ENCODE data around the gene RFT1. TPM values are rescaled to one million over a fixed set of nuclear protein-coding genes. Genes with fewer than 3 reads are reported as not detected.

The RFT1 gene
- total RNA-seq, 4 donors from 2014 or later: 12.0 to 18.6 (median 14.6) TPM

DNA sequence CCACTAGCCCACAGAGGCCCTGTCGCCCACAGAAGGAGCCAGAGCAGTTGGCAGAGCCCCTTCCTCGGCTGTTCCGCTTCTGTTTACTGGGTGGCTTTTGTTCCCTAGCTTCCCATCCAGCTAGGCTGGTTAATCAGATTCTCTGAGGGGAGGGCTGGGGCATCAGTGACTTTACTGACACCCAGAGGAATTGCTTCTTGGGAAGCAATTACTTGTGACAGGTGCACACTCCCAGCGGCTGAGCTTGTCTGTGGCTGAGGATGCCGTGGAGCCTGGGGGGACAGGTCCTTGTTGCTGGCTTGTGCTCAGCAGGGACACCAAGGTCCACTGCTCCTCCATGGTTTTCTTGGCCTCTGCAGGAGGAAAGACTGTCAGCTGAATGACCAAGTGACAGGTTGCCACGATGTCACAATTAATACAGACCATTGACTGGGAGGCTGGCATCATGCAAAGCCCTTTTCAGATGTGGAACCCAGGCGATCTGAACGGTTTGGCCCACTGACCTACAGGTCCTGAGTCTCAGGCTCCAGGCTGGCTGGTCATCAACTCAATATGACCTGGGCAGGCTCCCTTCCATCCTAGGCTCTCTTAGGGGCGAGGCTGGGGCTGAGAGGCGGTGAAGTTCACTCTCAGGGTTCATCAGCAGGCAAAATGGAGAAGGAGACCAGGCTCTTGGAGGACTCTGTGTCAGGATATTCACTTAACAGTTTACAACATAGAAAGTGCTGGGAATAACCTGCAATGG lies 52.6 kb downstream of the RFT1 start:
- H3K36me3 ChIP-seq: peaks cover 0 to 24% (median 0%) of the 10 kb centered on the region in 3 donors
- no peak for DNase-seq (ENCODE audit: low spot score in 2 of 2)
- no peak for TF ChIP-seq POLR2A (IDR thresholded peaks at IDR 0.05)
- no peak for TF ChIP-seq EP300 (IDR thresholded peaks at IDR 0.05)
- TF ChIP-seq, protein P1, sequence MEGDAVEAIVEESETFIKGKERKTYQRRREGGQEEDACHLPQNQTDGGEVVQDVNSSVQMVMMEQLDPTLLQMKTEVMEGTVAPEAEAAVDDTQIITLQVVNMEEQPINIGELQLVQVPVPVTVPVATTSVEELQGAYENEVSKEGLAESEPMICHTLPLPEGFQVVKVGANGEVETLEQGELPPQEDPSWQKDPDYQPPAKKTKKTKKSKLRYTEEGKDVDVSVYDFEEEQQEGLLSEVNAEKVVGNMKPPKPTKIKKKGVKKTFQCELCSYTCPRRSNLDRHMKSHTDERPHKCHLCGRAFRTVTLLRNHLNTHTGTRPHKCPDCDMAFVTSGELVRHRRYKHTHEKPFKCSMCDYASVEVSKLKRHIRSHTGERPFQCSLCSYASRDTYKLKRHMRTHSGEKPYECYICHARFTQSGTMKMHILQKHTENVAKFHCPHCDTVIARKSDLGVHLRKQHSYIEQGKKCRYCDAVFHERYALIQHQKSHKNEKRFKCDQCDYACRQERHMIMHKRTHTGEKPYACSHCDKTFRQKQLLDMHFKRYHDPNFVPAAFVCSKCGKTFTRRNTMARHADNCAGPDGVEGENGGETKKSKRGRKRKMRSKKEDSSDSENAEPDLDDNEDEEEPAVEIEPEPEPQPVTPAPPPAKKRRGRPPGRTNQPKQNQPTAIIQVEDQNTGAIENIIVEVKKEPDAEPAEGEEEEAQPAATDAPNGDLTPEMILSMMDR (IDR thresholded peaks at IDR 0.05): no peak
- peaks cover 0 to 11% (median 6%) of the 10 kb centered on the region in 4 donors for H3K4me1 ChIP-seq
- no peaks in the 10 kb centered on the region for H3K9me3 ChIP-seq
- no peaks in the 10 kb centered on the region for H3K27me3 ChIP-seq
- 77 to 94% methylated on average over 9 to 10 of the region's 10 CpGs for WGBS, 2 donors
- H3K4me3 ChIP-seq: no peak overlapping the region
- H3K27ac ChIP-seq: no peak overlapping the region

DNA sequence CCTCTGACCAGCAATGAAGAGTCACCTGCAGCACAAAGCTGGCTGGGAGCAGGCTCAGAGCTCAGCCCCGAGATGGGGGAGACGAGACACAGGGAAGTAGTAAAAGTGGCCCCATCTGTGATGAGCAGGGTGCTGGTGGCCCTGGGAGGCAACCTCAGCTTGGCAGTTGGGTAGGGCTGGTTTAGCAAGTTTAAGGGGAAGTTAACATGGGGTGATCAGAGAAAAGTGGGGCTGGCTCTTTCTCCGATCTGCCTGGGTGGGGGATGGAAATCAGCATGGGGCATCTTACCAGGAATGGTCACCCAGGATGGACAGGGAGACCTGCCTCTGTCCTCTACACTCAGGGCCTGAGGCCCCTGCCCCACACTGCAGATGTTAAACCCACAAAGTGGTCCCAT lies 54.5 kb downstream of the RFT1 start:
- Histone ChIP-seq H3K36me3 (peaks cover 0 to 24% (median 0%) of the 10 kb centered on the region in 3 donors), H3K27me3 (no peaks in the 10 kb centered on the region), H3K9me3 (no peaks in the 10 kb centered on the region), H3K4me1 (peaks cover 0 to 19% (median 13%) of the 10 kb centered on the region in 4 donors), H3K4me3 (no peak overlapping the region), H3K27ac (no peak overlapping the region)
- TF ChIP-seq, protein P1 (IDR thresholded peaks at IDR 0.05): no peak
- no peak for TF ChIP-seq EP300 (IDR thresholded peaks at IDR 0.05)
- no peak for TF ChIP-seq POLR2A (IDR thresholded peaks at IDR 0.05)
- DNase-seq (ENCODE audit: low spot score in 2 of 2): no peak
- WGBS, 2 donors: 63 to 84% methylated on average over 3 of the region's 3 CpGs

DNA sequence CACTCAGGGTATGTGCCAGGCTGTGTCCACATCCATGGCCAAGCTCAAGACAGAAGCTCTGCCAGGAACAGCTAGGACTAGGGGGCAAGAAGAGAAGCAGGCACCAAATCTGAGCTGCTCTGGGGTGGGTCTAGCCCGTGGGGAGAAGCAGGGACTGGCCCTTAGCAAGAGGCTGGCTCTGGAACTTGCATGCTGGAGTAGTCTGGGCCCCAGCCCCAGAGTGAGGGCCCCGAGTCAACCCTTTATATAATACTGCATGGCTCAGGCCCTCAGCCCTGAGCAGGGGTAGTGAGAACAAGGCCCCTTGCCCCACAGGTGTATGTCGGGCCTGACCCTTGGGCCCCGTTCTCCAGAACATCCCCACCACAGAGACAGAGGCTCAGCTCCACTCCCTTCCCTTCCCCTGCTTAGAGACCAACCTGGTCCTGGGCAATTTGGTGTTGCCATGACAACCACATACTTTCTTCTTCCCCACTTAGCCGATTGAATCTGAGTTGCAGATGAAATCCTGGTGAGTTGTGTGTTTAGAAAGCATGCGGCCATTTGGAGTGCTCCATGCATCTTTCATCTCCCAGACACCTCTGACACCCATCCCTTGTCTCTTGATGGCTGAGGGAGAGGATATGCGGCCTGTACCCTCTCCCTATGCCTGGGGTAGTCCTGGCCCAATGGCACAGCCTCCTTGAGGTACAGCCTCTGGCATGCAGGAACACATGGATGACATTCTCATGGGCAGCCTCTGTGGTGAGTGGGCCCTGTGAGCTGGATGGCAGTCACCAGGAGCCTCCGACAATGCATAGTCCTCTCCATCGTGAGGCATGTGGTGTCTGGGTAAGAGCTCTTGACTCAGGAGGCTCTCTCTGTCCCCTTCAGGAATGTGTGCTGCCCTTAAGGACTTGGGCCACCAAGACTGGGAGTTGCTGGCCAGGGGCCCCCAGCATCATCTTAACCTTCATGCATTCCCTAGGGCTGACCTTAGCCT lies 55.2 kb downstream of the RFT1 start:
- DNase-seq (ENCODE audit: low spot score in 2 of 2): no peak
- WGBS, 2 donors: 67 to 77% methylated on average over 7 to 8 of the region's 9 CpGs

DNA sequence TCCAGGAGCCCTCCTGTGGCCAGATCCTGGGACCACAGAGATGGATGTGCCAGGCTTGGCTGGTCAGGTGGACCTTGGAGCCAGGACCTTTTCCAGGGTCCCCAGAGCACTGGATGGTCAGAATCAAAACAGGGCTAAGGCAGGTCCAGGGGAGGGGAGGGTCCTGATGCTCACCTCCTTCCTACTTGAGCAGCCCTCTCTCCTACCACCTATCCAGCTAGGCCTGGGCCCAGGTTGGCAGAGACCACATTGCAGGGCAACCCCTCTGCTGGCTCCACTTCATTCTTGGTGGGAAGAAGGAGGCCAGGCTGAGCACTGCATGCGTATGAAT lies 55.9 kb downstream of the RFT1 start:
- Histone ChIP-seq H3K4me3 (no peak overlapping the region), H3K27ac (no peak overlapping the region), H3K27me3 (no peaks in the 10 kb centered on the region), H3K36me3 (peaks cover 0 to 24% (median 0%) of the 10 kb centered on the region in 3 donors), H3K4me1 (peaks cover 0 to 19% (median 13%) of the 10 kb centered on the region in 4 donors), H3K9me3 (no peaks in the 10 kb centered on the region)
- no peak for TF ChIP-seq EP300 (IDR thresholded peaks at IDR 0.05)
- TF ChIP-seq, protein P1 (IDR thresholded peaks at IDR 0.05): no peak
- no peak for TF ChIP-seq POLR2A (IDR thresholded peaks at IDR 0.05)
- DNase-seq (ENCODE audit: low spot score in 2 of 2): no peak
- WGBS, 2 donors: 91 to 100% methylated on average over 1 of the region's 1 CpG

More for the DNA sequence above, 55.2 kb downstream of the RFT1 start:
- TF ChIP-seq EP300 (IDR thresholded peaks at IDR 0.05): no peak
- no peak for TF ChIP-seq POLR2A (IDR thresholded peaks at IDR 0.05)
- TF ChIP-seq, protein P1 (IDR thresholded peaks at IDR 0.05): no peak
- Histone ChIP-seq H3K4me1 (peaks cover 0 to 19% (median 13%) of the 10 kb centered on the region in 4 donors), H3K27me3 (no peaks in the 10 kb centered on the region), H3K4me3 (no peak overlapping the region), H3K36me3 (peaks cover 0 to 24% (median 0%) of the 10 kb centered on the region in 3 donors), H3K27ac (no peak overlapping the region), H3K9me3 (no peaks in the 10 kb centered on the region)
